Measurements from ENCODE around the gene RPS27L. TPM values are rescaled to one million over a fixed set of nuclear protein-coding genes. Genes with fewer than 3 reads are reported as not detected.

The RPS27L gene
- total RNA-seq, 4 donors from 2014 or later: 23.7 to 89.6 (median 43.8) TPM

- Histone ChIP-seq H3K4me1 (peaks cover 1 to 81% (median 12%) of the 10 kb centered on the region in 3 donors), H3K36me3 (no peaks in the 10 kb centered on the region), H3K27ac (peak overlapping the region; percentile 76 to 95 (median 92)), H3K27me3 (no peaks in the 10 kb centered on the region), H3K4me3 (peak overlapping the region; percentile 59 to 91 (median 87)), H3K9me3 (no peaks in the 10 kb centered on the region)
- WGBS, 2 donors: 5 to 7% methylated on average over 10 of the region's 10 CpGs
- DNase-seq: no peak
- intact Hi-C loops (cut with DNase I): no loop called here
- TF ChIP-seq POLR2A (IDR thresholded peaks at IDR 0.05): no peak
- no peak for TF ChIP-seq CTCF (IDR thresholded peaks at IDR 0.05)
Observed at GRCh38 chr15:63189941-63190768, 32.9 kb upstream of the RPS27L start.

GRCh38 chr15:63188926-63189871 is 31.9 kb upstream of the RPS27L start, which contains the start of gene RAB8B:
TSS of gene RAB8B (plus strand) at chr15:63189606. CDS start at chr15:63189625, 19 bp downstream.
- TF ChIP-seq POLR2A (IDR thresholded peaks at IDR 0.05) (peak in 2 of 4 donors; percentile 66 to 84), CTCF (IDR thresholded peaks at IDR 0.05) (peak in 2 of 6 experiments; percentile 1 to 10)
- no peaks in the 10 kb centered on the region for H3K27me3 ChIP-seq
- peak within 1 kb of the TSS; percentile 76 to 95 (median 92) for H3K27ac ChIP-seq
- WGBS, 2 donors: 0 to 1% methylated on average over 3 to 45 of the region's 77 CpGs
- DNase-seq: peak; percentile 91
- intact Hi-C loops (cut with DNase I): no loop called here
- H3K4me1 ChIP-seq: peaks cover 0 to 72% (median 12%) of the 10 kb centered on the region in 3 donors
- no peaks in the 10 kb centered on the region for H3K9me3 ChIP-seq
- no peaks in the 10 kb centered on the region for H3K36me3 ChIP-seq
- H3K4me3 ChIP-seq: peak within 1 kb of the TSS; percentile 59 to 91 (median 87)

GRCh38 chr15:63188247-63188925 is 31.1 kb upstream of the RPS27L start:
- peaks cover 0 to 64% (median 7%) of the 10 kb centered on the region in 3 donors for H3K4me1 ChIP-seq

GRCh38 chr15:63187589-63188226 is 30.4 kb upstream of the RPS27L start:
- no peaks in the 10 kb centered on the region for H3K27me3 ChIP-seq
- H3K9me3 ChIP-seq: no peaks in the 10 kb centered on the region
- no peak overlapping the region for H3K4me3 ChIP-seq
- intact Hi-C loops (cut with DNase I): no loop called here
- no peak for DNase-seq
- TF ChIP-seq POLR2A (IDR thresholded peaks at IDR 0.05) (no peak), CTCF (IDR thresholded peaks at IDR 0.05) (no peak)
- peaks cover 0 to 57% (median 7%) of the 10 kb centered on the region in 3 donors for H3K4me1 ChIP-seq
- H3K27ac ChIP-seq: no peak overlapping the region
- H3K36me3 ChIP-seq: no peaks in the 10 kb centered on the region
- WGBS, 2 donors: 70 to 76% methylated on average over 4 to 5 of the region's 5 CpGs

More at GRCh38 chr15:63188247-63188925, 31.1 kb upstream of the RPS27L start:
- Histone ChIP-seq H3K4me3 (peak overlapping the region; percentile 59 to 91 (median 87)), H3K27ac (peak overlapping the region; percentile 76 to 92 (median 84)), H3K27me3 (no peaks in the 10 kb centered on the region), H3K36me3 (no peaks in the 10 kb centered on the region), H3K9me3 (no peaks in the 10 kb centered on the region)
- intact Hi-C loops (cut with DNase I): no loop called here
- no peak for DNase-seq
- TF ChIP-seq CTCF (IDR thresholded peaks at IDR 0.05) (no peak), POLR2A (IDR thresholded peaks at IDR 0.05) (no peak)
- WGBS, 2 donors: 24 to 34% methylated on average over 8 to 10 of the region's 10 CpGs

Data from esophagus squamous epithelium (tissue), 5 donors.